ENCODE results near the gene TSEN54.

TSEN54 gene

GRCh38 chr17:75486151-75486550 is 30.2 kb upstream of the TSEN54 start:
- no peak for TF ChIP-seq SIN3A (IDR thresholded peaks at IDR 0.05; ENCODE audit: borderline replicate concordance, insufficient read depth, low read length)

DNA sequence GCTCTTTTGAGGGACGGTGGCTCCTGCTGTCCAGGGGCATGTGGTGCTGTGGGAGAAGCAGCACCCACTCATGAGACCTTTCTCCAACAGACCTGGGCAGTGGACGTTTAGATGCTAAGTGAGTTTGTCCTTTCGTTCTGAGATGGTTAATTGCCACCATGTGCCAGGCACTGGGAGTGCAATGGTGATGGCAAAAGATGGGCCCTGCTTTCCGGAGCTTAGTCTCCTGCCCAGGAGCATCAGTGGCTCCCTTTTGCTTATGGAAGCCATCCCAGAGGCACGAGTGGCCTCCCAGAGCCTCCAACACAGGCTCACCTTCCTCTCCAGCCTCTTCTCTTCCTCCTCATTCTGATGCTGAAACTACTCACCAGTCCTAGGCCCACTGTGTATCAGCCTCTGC is 29.4 kb upstream of the TSEN54 start:
- no peak for TF ChIP-seq REST (IDR thresholded peaks at IDR 0.05; ENCODE audit: insufficient read depth in 1 of 2, low read depth in 2 of 2, low read length in 2 of 2)
- no peak for TF ChIP-seq POLR2AphosphoS5 (IDR thresholded peaks at IDR 0.05; ENCODE audit: low read depth, low read length)
- TF ChIP-seq TAF1 (IDR thresholded peaks at IDR 0.05; ENCODE audit: borderline replicate concordance, insufficient read depth, low read length), result no peak
- TF ChIP-seq SIN3A (IDR thresholded peaks at IDR 0.05; ENCODE audit: borderline replicate concordance, insufficient read depth, low read length), result no peak
- TF ChIP-seq FOXP2 (optimal IDR thresholded peaks at IDR 0.05; ENCODE audit: borderline replicate concordance, extremely low read depth, extremely low read length, insufficient read depth), result no peak

DNA sequence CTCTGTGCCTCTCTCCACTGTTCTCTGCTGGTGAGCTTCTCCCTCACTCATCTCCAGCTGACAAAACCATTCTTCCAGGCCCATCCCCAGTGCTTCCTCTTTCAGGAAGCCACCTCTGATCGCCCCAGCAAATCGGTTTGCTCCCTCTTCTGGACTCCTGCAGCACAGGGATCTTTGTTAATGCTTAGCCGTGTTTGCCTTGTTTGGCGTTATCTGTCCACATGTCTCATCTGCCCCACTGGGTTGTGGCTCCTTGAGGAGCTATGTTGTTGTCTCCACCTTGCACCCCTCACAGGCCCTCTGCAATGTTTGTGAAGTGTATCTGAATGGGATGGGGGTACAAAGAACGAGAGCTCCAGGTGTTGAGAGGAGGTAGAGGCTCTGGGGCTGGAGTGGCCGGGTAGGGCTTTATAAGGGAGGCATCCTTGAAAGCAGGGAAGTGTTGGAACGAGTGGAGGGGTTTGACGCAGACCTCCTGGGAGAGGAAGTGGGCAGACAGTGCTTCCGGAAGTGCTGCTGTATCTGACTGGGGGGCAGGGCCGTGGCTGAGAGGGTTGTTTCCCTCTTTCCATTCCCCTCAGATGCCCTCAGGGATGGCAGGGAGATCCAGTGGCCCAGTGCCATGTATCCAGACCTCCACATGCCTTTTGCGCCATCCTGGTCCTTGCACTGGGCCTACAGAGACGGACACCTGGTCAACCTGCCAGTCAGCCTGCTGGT is 28.8 kb upstream of the TSEN54 start:
- peak; percentile 63 for TF ChIP-seq FOXP2 (optimal IDR thresholded peaks at IDR 0.05; ENCODE audit: borderline replicate concordance, extremely low read depth, extremely low read length, insufficient read depth)
- no peak; a peak in 1 of 4 replicates for TF ChIP-seq REST (IDR thresholded peaks at IDR 0.05; ENCODE audit: insufficient read depth in 1 of 2, low read depth in 2 of 2, low read length in 2 of 2)

GRCh38 chr17:75488693-75489510 is 27.4 kb upstream of the TSEN54 start:
- TF ChIP-seq POLR2AphosphoS5 (IDR thresholded peaks at IDR 0.05; ENCODE audit: low read depth, low read length) (no peak), SIN3A (IDR thresholded peaks at IDR 0.05; ENCODE audit: borderline replicate concordance, insufficient read depth, low read length) (no peak), TAF1 (IDR thresholded peaks at IDR 0.05; ENCODE audit: borderline replicate concordance, insufficient read depth, low read length) (no peak), REST (IDR thresholded peaks at IDR 0.05; ENCODE audit: insufficient read depth in 1 of 2, low read depth in 2 of 2, low read length in 2 of 2) (no peak), FOXP2 (optimal IDR thresholded peaks at IDR 0.05; ENCODE audit: borderline replicate concordance, extremely low read depth, extremely low read length, insufficient read depth) (no peak)

- TF ChIP-seq FOXP2 (optimal IDR thresholded peaks at IDR 0.05; ENCODE audit: borderline replicate concordance, extremely low read depth, extremely low read length, insufficient read depth) (no peak), SIN3A (IDR thresholded peaks at IDR 0.05; ENCODE audit: borderline replicate concordance, insufficient read depth, low read length) (no peak), TAF1 (IDR thresholded peaks at IDR 0.05; ENCODE audit: borderline replicate concordance, insufficient read depth, low read length) (no peak), REST (IDR thresholded peaks at IDR 0.05; ENCODE audit: insufficient read depth in 1 of 2, low read depth in 2 of 2, low read length in 2 of 2) (no peak), POLR2AphosphoS5 (IDR thresholded peaks at IDR 0.05; ENCODE audit: low read depth, low read length) (no peak)
Measured at GRCh38 chr17:75489511-75489955, 26.8 kb upstream of the TSEN54 start.

Data from PFSK-1 (cell line).